ENCODE measurements around the gene P2RY4. TPM values are rescaled to one million over a fixed set of nuclear protein-coding genes. Genes with fewer than 3 reads are reported as not detected.
"Not testable (repeated sequence)": the region's sequence is repeated elsewhere in the genome, so short reads cannot be mapped to it uniquely, and the experiment has no call there.

Gene P2RY4
- total and polyA plus RNA-seq, 2 of the 8 experiments (the other 6 are each of a cell fraction or from before 2014, with no cell fraction given) = 0.38 TPM; not detected in 1

DNA sequence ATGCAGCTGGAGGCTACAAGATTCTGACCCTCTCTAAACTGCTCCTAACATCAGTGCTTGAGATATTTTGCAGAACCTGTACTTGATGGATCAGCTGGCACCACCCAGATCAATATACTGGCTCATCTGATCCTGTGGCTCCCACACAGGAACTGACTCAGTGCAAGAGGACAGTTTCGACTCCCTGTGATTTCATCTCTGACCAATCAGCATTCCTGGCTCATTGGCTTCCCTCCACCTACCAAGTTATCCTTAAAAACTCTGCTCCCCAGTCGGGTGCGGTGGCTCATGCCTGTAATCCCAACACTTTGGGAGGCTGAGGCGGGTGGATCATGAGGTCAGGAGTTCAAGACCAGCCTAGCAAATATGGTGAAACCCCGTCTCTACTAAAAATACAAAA, 16.4 kb downstream of the P2RY4 start:
- POLR2A ChIA-PET (ENCODE audit: partially characterized antibody); H3K9ac ChIP-seq (replicated peaks in 1 of 4; ENCODE audit: extremely low read depth in 1 of 4, low read depth in 3 of 4, low read length in 3 of 4); H2BK5ac ChIP-seq (ENCODE audit: low read depth, low read length); H3K23ac ChIP-seq (ENCODE audit: insufficient read length); H2BK15ac ChIP-seq (ENCODE audit: low read length); DNase-seq (ENCODE audit: low read depth in 1 of 2, low spot score in 2 of 2); H4K8ac ChIP-seq (ENCODE audit: extremely low read depth, insufficient read depth, low read length); H3K36me3 ChIP-seq (ENCODE audit: control insufficient read depth in 2 of 4, insufficient read depth in 4 of 4, low read length in 3 of 4); H2AK5ac ChIP-seq (ENCODE audit: low read depth, low read length); H3K18ac ChIP-seq (ENCODE audit: extremely low read depth, low read length); H2BK120ac ChIP-seq (replicated peaks; ENCODE audit: low read depth, low read length); H3K23me2 ChIP-seq (ENCODE audit: low read depth, low read length); H3K4ac ChIP-seq (replicated peaks; ENCODE audit: insufficient read length, low read depth, low read length); H4K5ac ChIP-seq (ENCODE audit: insufficient read length, low read depth, low read length); CTCF ChIA-PET (ENCODE audit: partially characterized antibody); H2AFZ ChIP-seq (ENCODE audit: low read length); H3K4me2 ChIP-seq (ENCODE audit: insufficient read depth in 1 of 2, low read depth in 2 of 2, low read length in 2 of 2); H3K14ac ChIP-seq (ENCODE audit: insufficient read length); H3K27me3 ChIP-seq (replicated peaks in 1 of 4; ENCODE audit: control insufficient read depth in 3 of 4, extremely low read depth in 1 of 4, insufficient read depth in 3 of 4, low read length in 3 of 4); H4K91ac ChIP-seq (replicated peaks; ENCODE audit: insufficient read length, low read length); H4K20me1 ChIP-seq (replicated peaks in 1 of 2; ENCODE audit: control insufficient read depth in 1 of 2, insufficient read depth in 2 of 2, low read length in 2 of 2); H3K4me1 ChIP-seq (replicated peaks in 1 of 4; ENCODE audit: control insufficient read depth in 3 of 4, insufficient read depth in 4 of 4, low read length in 3 of 4); H2BK12ac ChIP-seq (ENCODE audit: low read depth, low read length); H3K79me2 ChIP-seq (ENCODE audit: control insufficient read depth in 1 of 2, insufficient read depth in 2 of 2, low read length in 2 of 2); H2BK20ac ChIP-seq (ENCODE audit: low read length); H3K4me3 ChIP-seq (ENCODE audit: extremely low read depth in 1 of 4, insufficient read depth in 2 of 4, low read depth in 3 of 4, low read length in 4 of 4); H3K56ac ChIP-seq (replicated peaks; ENCODE audit: insufficient read length, low read depth, low read length); H3K27ac ChIP-seq (ENCODE audit: low read depth, low read length); H3K79me1 ChIP-seq (ENCODE audit: low read depth, low read length); FAIRE-seq; H3K9me3 ChIP-seq (ENCODE audit: insufficient read depth in 2 of 2, low read depth in 1 of 2, low read length in 1 of 2): not testable (repeated sequence)
- WGBS, 2 experiments (ENCODE audit: extremely low coverage in 1 of 2, insufficient coverage in 1 of 2, insufficient read length in 1 of 2, insufficient replicate concordance in 2 of 2, low coverage in 1 of 2, low lambda C conversion rate in 2 of 2, missing lambda C conversion rate in 1 of 2) = 57% methylated on average over 1 of the region's 5 CpGs; no CpG with 5 or more reads in 1 of the 2 experiments
